KMS-11 (cell line): ENCODE measurements around the gene DACT1.

Experiments
- H2AFZ ChIP-seq: fragments of 200-600 bp; sonication (generic); 2 replicates; pipeline ENCODE4 v1.6.1; 2016; ENCODE audit warnings: antibody characterized with exemption, mixed run types, low read depth
- H3K27ac ChIP-seq: fragments of 200-600 bp; sonication (generic); 2 replicates; pipeline ENCODE4 v1.6.1; 2016; ENCODE audit warnings: mild to moderate bottlenecking, mixed run types
- H3K27me3 ChIP-seq: fragments of 200-600 bp; sonication (generic); 2 replicates; pipeline ENCODE4 v1.6.1; 2017; ENCODE audit warnings: mild to moderate bottlenecking, low read depth, mixed run types, moderate library complexity; ENCODE audit not compliant: insufficient read depth
- H3K36me3 ChIP-seq: fragments of 200-600 bp; sonication (generic); 2 replicates; pipeline ENCODE4 v1.6.1; 2017; ENCODE audit warnings: mild to moderate bottlenecking, mixed run types; ENCODE audit not compliant: insufficient read depth
- H3K4me1 ChIP-seq: fragments of 200-600 bp; sonication (generic); 2 replicates; pipeline ENCODE4 v1.6.1; 2016; ENCODE audit warnings: mild to moderate bottlenecking, low read depth, mixed run types; ENCODE audit not compliant: poor library complexity, severe bottlenecking
- H3K4me2 ChIP-seq: fragments of 200-600 bp; sonication (generic); 2 replicates; pipeline ENCODE4 v1.7.0; 2016; ENCODE audit warnings: mild to moderate bottlenecking, mixed run types
- H3K4me3 ChIP-seq: fragments of 200-600 bp; sonication (generic); IDR thresholded peaks from 2 replicates; pipeline ENCODE4 v1.6.1; 2017; ENCODE audit warnings: low read depth, low read length, mixed read lengths; ENCODE audit not compliant: insufficient read depth
- H3K79me2 ChIP-seq: fragments of 200-600 bp; sonication (generic); 2 replicates; pipeline ENCODE4 v1.6.1; 2016; ENCODE audit warnings: low read depth, mixed run types; ENCODE audit not compliant: insufficient read depth
- H3K9ac ChIP-seq: fragments of 200-600 bp; sonication (generic); 2 replicates; pipeline ENCODE4 v1.6.1; 2016; ENCODE audit warnings: mild to moderate bottlenecking, mixed run types
- H4K20me1 ChIP-seq: fragments of 200-600 bp; sonication (generic); 2 replicates; pipeline ENCODE4 v1.6.1; 2016; ENCODE audit warnings: mild to moderate bottlenecking, mixed run types; ENCODE audit not compliant: insufficient read depth
- TF ChIP-seq, protein P1 (sequence below): fragments of 200-600 bp; sonication (generic); conservative IDR thresholded peaks from 2 replicates; pipeline ENCODE4 v1.6.1; 2017; ENCODE audit warnings: low read depth, mild to moderate bottlenecking, antibody characterized with exemption, low read length, moderate library complexity, mixed read lengths

DACT1 gene

DNA sequence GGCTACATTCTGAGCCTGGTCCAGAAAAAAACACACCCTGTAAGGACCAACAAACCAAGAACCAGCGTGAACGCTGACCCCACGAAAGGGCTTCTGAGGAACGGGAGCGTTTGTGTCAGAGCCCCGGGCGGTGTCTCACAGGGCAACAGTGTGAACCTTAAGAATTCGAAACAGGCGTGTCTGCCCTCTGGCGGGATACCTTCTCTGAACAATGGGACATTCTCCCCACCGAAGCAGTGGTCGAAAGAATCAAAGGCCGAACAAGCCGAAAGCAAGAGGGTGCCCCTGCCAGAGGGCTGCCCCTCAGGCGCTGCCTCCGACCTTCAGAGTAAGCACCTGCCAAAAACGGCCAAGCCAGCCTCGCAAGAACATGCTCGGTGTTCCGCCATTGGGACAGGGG lies 7.9 kb downstream of the DACT1 start:
- Histone ChIP-seq H3K27me3 (no peaks in the 10 kb centered on the region), H3K4me2 (no peak overlapping the region), H3K4me1 (no peaks in the 10 kb centered on the region), H3K9ac (no peak overlapping the region), H4K20me1 (no peaks in the 10 kb centered on the region), H3K4me3 (no peak overlapping the region), H2AFZ (no peak overlapping the region), H3K36me3 (no peaks in the 10 kb centered on the region), H3K79me2 (no peaks in the 10 kb centered on the region), H3K27ac (no peak overlapping the region)
- TF ChIP-seq, protein P1, sequence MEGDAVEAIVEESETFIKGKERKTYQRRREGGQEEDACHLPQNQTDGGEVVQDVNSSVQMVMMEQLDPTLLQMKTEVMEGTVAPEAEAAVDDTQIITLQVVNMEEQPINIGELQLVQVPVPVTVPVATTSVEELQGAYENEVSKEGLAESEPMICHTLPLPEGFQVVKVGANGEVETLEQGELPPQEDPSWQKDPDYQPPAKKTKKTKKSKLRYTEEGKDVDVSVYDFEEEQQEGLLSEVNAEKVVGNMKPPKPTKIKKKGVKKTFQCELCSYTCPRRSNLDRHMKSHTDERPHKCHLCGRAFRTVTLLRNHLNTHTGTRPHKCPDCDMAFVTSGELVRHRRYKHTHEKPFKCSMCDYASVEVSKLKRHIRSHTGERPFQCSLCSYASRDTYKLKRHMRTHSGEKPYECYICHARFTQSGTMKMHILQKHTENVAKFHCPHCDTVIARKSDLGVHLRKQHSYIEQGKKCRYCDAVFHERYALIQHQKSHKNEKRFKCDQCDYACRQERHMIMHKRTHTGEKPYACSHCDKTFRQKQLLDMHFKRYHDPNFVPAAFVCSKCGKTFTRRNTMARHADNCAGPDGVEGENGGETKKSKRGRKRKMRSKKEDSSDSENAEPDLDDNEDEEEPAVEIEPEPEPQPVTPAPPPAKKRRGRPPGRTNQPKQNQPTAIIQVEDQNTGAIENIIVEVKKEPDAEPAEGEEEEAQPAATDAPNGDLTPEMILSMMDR, result no peak

DNA sequence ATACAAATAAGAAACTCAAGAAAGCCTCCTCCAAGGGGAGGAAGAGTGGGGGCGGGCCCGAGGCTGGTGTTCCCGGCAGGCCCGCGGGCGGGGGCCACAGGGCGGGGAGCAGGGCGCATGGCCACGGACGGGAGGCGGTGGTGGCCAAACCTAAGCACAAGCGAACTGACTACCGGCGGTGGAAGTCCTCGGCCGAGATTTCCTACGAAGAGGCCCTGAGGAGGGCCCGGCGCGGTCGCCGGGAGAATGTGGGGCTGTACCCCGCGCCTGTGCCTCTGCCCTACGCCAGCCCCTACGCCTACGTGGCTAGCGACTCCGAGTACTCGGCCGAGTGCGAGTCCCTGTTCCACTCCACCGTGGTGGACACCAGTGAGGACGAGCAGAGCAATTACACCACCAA lies 8.7 kb downstream of the DACT1 start:
- H2AFZ ChIP-seq, result no peak overlapping the region
- H3K9ac ChIP-seq, result no peak overlapping the region
- no peaks in the 10 kb centered on the region for H4K20me1 ChIP-seq
- no peak overlapping the region for H3K4me2 ChIP-seq
- no peaks in the 10 kb centered on the region for H3K36me3 ChIP-seq
- H3K79me2 ChIP-seq, result no peaks in the 10 kb centered on the region
- no peaks in the 10 kb centered on the region for H3K27me3 ChIP-seq
- no peaks in the 10 kb centered on the region for H3K4me1 ChIP-seq
- H3K27ac ChIP-seq, result no peak overlapping the region
- TF ChIP-seq, protein P1, result no peak
- H3K4me3 ChIP-seq, result no peak overlapping the region

DNA sequence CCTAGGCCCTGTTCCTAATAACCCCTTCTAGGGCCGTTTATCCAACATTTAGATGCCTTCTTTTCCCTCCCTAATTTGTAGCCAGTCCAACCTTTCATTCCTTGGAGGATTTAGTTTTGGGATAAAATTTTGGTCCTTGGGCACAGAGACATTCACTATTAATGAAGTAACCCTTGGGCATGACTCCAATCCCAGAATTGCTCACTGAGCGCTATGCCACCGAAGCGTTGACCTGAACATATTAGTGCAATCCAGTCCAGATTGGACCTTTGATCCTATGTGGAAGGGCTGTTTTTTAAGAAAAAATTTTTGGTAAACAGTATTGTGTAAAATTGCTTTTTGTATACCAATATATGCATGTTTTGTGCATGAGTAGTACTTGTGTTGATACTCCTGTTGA lies 10.0 kb downstream of the DACT1 start:
- Histone ChIP-seq H4K20me1 (no peaks in the 10 kb centered on the region), H3K4me1 (no peaks in the 10 kb centered on the region), H3K36me3 (no peaks in the 10 kb centered on the region), H3K79me2 (no peaks in the 10 kb centered on the region), H3K9ac (no peak overlapping the region), H3K27ac (no peak overlapping the region), H3K4me3 (no peak overlapping the region), H3K27me3 (no peaks in the 10 kb centered on the region), H3K4me2 (no peak overlapping the region), H2AFZ (no peak overlapping the region)
- TF ChIP-seq, protein P1, result no peak

DNA sequence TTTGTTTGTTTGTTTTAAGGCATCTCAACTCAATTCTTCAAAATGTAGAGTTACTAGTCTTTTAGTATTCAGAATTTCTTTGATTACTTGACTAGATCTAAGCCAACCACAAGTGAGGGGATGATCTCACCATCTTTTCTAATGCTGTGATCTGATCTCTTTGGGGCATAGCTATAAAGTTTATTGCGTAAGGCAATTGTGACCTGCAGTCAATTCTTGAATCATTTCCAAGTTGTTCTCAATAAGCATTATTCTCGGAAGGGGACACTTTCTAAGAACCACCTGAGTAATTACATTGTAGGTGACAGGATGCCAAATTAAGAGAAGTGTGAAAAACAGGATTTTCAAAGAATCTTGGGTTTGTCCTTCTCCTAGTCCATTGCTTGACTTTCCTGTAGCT lies 13.1 kb downstream of the DACT1 start:
- Histone ChIP-seq H3K9ac (no peak overlapping the region), H3K79me2 (no peaks in the 10 kb centered on the region), H3K36me3 (no peaks in the 10 kb centered on the region), H2AFZ (no peak overlapping the region), H3K27ac (no peak overlapping the region), H3K4me3 (no peak overlapping the region), H3K4me1 (no peaks in the 10 kb centered on the region), H4K20me1 (no peaks in the 10 kb centered on the region), H3K27me3 (no peaks in the 10 kb centered on the region), H3K4me2 (no peak overlapping the region)
- TF ChIP-seq, protein P1, result no peak
